HG03139 (cell line): ENCODE measurements around the gene FMR1.

Experiments used
- ATAC-seq: cut with Tn5 transposase; IDR thresholded peaks from one replicate; pipeline ENCODE4 v1.9.1; 2021; ENCODE audit not compliant: unreplicated experiment

The FMR1 gene

DNA sequence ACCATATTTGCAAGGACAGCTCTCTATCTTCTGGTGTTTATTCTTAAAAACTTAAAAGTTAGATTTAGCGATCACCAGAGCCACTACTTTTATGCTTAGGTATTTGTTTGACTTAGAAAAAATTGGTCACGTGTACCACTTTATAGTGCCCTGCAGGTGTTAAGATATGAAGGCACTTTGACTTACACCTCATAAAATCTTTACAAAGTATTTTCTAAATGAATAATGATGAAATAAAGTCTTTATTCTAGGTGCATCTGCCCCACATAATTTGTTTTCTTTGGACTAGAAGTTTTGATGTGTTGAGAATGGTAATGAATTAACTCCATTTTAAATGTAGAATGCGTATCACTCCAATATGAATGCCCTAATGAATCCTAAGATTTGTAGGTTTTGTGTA is 2.9 kb downstream of the FMR1 start:
- ATAC-seq = no peak

DNA sequence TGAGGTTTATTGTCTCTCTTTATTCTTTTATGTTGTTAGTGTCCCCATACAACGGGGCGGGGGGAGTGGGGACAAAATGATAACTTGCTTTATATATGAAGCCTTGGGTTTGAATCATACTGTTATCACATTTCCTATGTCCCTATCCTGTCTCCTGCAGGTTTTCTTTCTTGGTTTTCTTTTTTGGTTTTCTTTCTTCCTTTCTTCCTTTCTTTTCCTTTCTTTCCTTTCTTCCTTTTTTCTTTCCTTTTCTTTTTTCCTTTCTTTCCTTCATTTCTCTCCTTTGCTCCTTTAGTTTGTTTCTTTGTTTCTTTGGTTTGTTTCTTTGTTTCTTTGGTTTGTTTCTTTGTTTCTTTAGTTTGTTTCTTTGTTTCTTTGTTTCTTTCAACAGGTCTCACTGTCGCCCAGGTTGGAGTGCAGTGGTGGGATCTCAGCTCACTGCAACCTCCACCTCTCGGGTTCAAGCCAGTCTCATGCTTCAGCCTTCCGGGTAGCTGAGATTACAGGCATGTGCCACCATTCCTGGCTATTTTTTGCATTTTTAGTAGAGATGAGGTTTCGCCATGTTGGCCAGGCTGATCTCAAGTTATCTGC is 4.8 kb downstream of the FMR1 start:
- ATAC-seq = no peak

DNA sequence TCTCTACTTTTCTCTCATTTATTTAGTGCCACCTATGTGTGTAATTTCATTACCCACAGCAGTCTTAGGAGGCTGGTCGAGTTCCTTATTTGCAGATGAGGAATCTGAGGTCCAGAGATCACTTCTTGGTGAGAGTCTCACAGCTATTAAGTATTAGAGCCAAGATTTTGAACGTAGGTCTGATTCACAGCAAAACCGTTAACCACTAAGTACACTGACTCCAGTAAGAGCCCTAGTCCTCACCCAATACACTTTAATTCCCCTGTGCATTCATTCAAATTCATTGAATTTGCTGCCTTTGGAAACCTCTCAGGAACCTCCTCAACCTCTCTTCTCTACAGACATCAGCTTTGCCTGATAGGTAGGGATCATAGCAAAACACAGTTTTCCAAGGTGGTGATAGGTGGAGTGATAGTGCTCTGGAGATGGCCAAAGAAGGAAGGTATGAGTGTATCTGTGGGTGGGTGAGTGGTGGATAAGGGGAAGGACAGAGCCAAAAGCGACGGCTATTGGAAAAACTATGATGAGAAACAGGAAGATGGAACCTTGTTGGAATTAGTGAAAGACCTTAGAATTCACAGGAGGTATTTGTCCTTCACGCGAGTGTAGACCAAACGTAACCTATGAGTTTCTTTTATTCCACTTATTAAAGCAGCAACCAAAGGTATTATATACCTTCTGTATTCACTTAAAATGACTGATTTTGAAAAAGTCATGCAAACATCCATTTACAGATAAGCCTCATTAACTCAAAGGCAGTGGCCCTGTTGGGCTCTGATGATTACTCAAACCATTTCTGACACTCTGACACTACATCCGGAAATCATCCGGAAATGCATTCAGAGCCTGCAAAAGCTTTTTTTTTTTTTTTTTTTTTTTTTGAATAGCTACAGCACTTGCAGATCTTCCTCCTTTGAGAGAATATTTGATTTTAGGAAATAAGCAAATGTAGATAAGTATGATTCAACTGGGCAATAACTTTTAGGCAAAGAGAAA is 6.3 kb downstream of the FMR1 start:
- ATAC-seq = peak; percentile 93

DNA sequence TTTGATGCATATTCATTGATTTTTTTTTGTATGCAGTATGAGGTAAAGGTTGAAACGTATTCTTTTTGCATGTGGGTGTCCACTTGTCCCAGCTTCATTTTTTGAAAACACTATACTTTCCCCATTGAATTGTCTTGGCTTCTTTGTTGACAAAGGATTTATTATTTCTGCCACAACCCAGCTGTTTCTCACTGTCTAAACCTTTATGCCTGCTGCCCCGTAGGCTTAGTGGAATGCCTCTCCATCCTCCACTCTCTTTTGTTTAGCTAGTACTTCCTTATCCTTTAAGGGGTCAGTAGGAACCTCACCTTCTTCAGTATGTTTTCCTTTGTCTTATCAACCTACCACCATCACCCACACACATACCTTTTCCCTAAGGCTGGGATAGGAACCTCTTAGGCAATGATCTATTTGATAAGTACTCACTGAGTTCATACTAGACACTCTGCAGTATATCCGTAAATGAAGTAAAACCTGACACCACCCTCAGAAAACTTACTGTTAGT is 8.5 kb downstream of the FMR1 start:
- ATAC-seq = no peak

DNA sequence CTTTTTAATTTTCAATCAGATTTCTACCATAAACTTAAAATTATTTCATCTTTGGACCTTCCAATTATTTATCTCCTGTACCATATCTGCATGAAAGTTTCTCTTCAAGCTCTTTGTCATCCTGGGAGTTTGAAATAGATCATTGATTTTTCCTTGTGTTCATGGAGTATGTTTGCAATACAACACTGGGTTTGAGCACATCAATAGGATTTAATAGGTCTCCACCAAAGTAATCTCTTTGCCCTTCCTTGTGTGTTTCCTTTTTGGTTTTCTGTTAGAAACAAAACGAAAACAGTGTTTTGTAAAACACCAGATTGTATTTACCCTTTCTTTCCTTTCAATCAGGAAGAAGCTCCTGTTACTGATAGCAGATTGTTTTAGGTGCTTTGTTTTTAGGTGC is 11.9 kb downstream of the FMR1 start:
- ATAC-seq = no peak

DNA sequence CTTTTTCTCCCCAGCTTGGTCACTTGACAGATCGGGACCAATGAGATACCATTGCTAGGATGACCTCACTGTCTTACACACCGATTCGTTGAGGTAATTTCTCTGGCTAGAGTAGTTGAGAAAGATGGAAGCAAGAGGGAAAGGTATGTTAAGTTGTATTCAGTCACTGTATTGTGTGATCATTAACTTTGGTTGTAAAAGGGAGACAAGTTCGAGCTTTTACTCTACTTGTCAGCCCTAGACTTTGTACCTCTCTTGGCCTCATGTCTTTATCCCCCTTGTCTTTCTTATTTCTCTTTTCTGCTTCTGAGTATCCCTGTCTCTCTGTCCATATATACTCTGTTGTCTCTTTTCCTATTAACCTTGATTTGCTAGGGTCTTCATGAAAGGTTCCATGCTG is 15.5 kb downstream of the FMR1 start:
- ATAC-seq = no peak

DNA sequence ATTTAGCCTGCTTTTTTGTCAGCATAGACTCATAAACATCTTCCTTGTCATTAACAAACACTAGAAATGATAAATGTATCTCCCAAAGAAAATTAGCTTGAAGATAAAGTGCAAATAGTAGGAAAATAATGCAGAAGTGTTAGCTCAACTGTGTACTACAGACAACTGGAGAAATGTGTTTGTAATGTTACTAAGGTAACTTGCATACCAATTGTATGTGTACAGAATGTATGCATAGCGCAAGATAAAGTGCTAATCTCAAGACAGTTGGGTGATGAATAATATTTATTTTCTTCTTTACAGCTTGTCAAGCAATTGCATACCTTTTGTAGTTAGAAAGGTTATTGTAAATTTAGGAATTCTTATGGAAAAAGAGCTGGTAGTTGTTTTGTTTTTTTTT is 22.1 kb downstream of the FMR1 start:
- no peak for ATAC-seq

DNA sequence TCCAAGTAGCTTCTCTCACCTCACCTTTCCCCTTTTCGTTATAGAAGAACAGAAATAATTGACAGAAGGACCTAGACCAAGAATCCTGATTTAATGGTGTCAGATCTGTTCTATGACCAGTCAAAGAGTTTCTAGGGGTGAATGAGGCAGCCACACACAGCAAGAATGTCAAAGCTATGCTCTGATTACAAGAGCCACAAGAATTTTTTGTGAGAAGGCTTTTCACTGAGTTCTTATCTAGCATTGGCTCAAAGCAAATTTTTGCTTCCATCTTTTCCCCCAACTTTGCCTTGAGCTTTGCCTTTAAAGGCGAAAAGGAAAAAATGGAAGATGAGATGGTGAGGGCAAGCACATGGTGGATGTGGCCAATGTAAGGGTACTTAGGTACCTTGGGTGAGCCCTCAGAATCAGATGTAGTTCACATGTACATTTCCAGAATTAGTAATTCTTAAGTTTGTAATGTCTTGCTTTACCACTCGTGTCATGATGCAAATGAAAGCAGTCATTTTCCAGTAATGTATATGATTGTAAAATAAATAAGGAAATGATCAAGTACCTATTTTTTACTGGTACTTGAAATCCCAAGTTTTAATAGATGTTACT is 23.5 kb downstream of the FMR1 start:
- ATAC-seq = no peak

DNA sequence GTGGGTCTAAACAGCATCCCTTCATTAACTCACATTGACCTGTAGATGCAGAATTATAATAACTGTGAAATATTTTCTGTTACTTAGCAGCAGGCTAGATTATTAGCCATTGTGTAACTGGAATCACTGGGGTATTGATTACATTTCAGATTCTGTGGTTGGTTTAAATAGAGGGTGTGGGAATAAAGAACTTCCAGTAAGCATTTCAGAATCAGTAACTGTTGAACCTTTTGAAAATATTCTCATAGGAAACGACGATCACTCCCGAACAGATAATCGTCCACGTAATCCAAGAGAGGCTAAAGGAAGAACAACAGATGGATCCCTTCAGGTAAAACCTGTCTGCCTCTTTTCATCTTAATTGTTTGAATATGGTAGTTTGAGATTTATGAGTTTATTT is 33.6 kb downstream of the FMR1 start:
- ATAC-seq = no peak

DNA sequence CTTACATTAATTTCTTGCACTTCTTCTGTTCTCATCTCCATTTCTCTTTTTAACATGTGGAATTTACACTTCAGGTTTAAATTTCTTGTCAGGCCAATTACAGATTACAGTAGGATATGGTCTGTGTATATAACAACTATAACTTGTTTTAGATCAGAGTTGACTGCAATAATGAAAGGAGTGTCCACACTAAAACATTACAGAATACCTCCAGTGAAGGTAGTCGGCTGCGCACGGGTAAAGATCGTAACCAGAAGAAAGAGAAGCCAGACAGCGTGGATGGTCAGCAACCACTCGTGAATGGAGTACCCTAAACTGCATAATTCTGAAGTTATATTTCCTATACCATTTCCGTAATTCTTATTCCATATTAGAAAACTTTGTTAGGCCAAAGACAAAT is 36.8 kb downstream of the FMR1 start:
- no peak for ATAC-seq

DNA sequence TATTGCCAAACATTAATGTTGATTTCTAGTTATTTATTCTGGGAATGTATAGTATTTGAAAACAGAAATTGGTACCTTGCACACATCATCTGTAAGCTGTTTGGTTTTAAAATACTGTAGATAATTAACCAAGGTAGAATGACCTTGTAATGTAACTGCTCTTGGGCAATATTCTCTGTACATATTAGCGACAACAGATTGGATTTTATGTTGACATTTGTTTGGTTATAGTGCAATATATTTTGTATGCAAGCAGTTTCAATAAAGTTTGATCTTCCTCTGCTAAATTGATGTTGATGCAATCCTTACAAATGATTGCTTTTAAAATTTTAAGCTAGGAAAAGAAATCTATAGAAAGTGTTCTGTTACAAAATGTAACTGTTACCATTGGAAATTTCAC is 38.6 kb downstream of the FMR1 start:
- ATAC-seq = no peak

DNA sequence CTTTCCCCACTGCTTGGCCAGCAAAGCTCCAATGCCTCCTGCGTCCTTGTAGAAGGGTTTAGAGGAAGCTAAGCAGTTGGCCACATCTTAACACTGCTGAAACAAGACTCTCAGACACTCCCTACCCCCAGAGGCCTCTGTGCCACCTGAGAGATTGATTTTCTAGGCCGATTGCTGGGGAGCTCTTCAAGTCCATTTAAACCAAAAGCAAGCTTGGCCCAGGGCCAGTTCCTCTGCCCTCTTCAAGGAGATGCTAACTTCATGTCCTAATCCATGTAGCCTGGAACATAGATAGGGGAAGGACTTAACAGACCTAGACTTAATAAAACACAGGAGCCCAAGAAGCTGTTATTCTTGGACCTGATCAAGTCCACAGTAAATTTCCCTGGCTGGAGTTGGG is 42.3 kb downstream of the FMR1 start:
- ATAC-seq = no peak

DNA sequence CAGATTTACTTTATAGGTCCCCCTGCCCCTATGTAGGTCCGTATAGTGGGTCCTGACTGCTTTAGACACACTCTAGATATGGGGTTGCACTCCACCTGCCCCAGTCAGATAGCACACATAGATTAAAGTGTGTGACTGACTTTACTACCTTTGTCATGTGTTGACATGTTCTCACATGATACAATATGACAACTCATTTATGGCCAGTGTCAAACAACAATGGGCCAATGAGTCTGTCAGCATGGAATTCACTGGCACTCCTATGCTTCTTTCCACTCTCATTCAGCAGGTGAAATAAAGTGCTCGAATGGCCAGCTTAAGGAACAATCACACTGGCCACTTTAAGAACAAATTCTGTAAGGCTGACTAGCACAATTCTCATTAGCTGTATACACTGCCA is 45.6 kb downstream of the FMR1 start:
- no peak for ATAC-seq

DNA sequence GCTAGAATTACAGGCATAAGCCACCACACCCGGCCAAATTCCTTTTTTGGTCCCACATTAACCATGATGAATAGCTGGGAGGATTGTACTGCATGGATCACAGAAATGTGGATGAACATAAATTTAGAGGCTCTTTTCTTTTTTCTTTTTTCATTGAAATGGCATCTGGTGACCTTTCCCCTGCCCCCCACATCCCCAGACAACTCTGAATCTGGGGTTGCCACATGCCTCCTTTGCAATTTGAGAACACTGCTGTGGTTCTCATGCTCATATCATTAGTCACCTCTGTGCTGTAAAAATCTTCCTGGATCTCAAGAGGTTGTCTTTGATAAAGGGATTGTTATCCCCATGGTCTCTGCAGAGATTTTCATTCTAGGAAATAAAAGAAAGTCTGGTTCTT is 46.6 kb downstream of the FMR1 start:
- no peak for ATAC-seq

DNA sequence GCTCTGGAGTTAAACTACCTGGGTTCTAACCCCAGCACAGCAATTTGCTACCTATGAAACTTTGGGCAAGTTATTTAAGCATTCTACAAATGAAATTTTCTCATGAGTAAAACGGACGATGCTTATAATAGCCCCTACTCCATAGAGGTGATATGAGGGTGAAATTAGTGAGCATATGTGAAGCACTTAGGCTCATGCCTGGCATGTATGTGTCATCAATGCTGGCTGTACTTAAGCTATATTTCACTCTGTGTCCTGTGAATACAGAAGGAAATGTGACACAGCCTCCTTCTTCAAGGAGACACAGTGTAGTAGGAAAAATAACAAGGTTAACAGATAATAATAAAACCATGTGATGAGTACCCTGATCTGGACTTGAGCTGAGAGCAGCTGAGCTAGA is 49.0 kb downstream of the FMR1 start:
- ATAC-seq = no peak

DNA sequence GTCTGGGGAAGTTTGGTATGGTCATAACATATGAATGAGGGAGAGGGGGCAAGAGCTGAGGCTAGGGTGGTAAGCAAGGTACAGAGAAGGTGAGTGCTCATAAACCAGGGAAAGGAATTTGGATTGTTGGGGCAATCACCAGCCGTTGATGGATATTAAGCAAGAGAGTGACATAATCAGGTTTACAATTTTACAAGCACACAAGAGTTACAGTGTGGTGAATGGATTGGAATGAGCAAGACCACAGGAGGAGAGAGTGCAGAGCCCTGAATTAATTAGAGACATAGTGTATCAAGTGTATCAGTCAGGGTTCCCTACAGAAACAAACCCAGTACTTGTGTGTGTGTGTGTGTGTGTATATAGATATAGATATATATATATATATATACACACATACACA is 50.8 kb downstream of the FMR1 start:
- ATAC-seq = no peak

DNA sequence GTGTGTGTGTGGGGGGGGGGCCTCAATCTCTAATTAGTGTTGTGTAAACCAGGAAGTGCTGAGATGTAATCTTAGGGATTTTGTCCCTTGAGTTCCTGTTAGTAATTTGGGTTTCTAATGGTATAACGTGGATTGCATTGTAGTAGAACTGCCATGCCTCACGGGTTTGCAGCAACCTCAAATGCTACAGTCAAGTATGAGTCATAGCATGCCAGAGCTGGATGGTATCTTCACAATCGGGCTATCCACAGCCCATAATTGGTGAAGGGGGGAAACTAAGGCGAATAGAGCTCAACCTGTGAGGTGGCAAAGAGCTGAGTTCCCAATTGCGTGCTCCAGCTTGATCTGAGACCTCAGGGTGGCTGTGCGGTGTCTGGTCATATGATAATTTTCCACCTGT is 67.2 kb downstream of the FMR1 start:
- no peak for ATAC-seq

DNA sequence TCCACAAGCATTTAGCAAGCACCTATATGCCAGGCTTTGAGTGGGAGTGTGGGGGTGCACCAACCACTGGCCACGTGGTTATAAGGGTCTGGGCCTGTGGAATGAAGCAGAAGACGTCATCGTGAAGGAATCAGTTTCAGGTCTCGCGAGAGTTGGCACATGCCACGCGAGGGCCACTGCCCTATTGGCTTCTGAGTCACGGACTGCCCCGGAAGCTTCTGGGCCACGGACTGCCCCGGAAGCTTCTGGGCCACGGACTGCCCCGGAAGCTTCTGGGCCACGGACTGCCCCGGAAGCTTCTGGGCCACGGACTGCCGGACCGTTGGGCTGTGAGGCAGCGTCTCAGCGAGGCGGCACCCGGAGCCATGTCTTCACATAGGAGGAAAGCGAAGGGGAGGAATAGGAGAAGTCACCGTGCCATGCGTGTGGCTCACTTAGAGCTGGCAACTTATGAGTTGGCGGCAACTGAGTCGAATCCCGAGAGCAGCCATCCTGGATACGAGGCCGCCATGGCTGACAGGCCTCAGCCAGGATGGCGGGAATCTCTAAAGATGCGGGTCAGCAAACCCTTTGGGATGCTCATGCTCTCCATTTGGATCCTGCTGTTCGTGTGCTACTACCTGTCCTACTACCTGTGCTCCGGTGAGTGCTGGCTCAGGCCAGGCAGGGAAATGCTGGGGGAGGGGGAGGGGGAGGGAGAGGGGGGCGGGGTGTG is 69.5 kb downstream of the FMR1 start, which contains the start of gene FMR1NB:
TSS of gene FMR1NB (plus strand) at position 300 of the 715 bp plus-strand sequence. CDS start at position 366, 66 bp downstream.
- no peak for ATAC-seq
